Vagina (tissue), 2 donors: Measurements from ENCODE around the gene SZT2.
A peak's percentile ranks its signal among the peaks of the same experiment; 100 is the strongest.

Source experiments
- CTCF ChIP-seq, 3 experiments: fragments of 450-650 bp in 2 of 3; fragments of 200-600 bp in 1 of 3; sonication (generic) in 1 of 3; IDR thresholded peaks; one replicate each; pipeline ENCODE4 v1.5.1; 2017 to 2019; ENCODE audit warnings: antibody characterized with exemption in 3 of 3, mild to moderate bottlenecking in 2 of 3, moderate library complexity in 2 of 3
- POLR2A ChIP-seq, 2 donors: fragments of 450-650 bp; IDR thresholded peaks; one replicate each; pipeline ENCODE4 v1.6.1; 2017; ENCODE audit warnings: antibody characterized with exemption in 2 of 2, mild to moderate bottlenecking in 2 of 2, moderate library complexity in 2 of 2
- POLR2AphosphoS5 ChIP-seq, 2 donors: sonication (generic); formaldehyde crosslinking; IDR thresholded peaks; one replicate each; pipeline ENCODE4 v1.9.0; 2017; ENCODE audit warnings: antibody characterized with exemption in 2 of 2, mild to moderate bottlenecking in 2 of 2, low read depth in 1 of 2; ENCODE audit not compliant: insufficient read depth in 1 of 2

GRCh38 chr1:43414634-43415223 is 25.0 kb downstream of the SZT2 start:
- TF ChIP-seq CTCF (IDR thresholded peaks at IDR 0.05) = peak; percentile 12 to 41 (median 35)
- no peak for TF ChIP-seq POLR2A (IDR thresholded peaks at IDR 0.05)
- no peak for TF ChIP-seq POLR2AphosphoS5 (IDR thresholded peaks at IDR 0.05; ENCODE audit: insufficient read depth in 1 of 2, low read depth in 1 of 2)
